SKM-1 treated with dmso at 0.1 percent for 144 hours (cell line): Measurements from ENCODE around the gene MEG3.

Source experiments
- DNase-seq: peaks from one replicate; lab custom pipeline; 2025; ENCODE audit not compliant: unreplicated experiment; lab: John Stamatoyannopoulos, UW

MEG3 gene

DNA sequence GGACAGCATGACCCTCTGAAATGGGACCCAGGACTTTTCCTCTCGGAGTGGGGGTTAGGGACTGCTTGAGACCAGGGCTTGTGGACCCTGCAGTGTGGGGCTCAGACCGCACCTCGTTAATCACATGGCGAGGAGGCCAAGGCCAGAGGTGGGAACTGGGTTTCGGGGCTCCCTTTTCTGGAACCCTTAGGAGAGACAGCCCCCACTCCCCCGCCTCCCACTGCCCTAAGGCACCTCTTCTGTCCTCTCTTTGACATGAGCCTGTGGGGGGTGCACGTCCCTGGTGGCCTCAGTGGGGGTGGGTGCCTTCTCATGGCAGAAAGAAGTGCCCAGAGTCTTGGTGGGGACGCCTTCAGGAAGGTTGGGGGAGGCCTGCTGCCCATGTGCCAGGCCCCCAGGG, 53.3 kb downstream of the MEG3 start:
- DNase-seq = no peak

DNA sequence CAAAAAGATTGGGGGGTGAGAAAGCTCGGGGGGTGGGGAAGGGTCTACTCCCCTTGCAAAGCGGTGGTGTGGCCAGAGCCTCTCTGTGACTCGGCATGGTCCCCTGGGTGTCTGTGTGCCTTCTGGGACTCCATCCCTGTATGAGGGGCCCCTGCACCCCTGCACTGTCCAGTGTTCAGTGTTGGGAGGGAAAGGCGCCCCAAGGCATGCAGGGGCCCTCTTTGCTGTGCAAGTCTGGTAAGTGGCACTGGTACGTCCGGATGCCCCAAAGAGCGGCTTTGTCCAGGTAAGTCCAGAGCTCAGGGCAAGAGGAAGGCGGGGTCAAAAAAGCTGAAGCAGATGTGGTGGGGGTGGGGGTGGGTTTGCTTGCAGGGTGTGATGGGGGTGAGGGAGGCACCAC, 53.9 kb downstream of the MEG3 start:
- DNase-seq = no peak

DNA sequence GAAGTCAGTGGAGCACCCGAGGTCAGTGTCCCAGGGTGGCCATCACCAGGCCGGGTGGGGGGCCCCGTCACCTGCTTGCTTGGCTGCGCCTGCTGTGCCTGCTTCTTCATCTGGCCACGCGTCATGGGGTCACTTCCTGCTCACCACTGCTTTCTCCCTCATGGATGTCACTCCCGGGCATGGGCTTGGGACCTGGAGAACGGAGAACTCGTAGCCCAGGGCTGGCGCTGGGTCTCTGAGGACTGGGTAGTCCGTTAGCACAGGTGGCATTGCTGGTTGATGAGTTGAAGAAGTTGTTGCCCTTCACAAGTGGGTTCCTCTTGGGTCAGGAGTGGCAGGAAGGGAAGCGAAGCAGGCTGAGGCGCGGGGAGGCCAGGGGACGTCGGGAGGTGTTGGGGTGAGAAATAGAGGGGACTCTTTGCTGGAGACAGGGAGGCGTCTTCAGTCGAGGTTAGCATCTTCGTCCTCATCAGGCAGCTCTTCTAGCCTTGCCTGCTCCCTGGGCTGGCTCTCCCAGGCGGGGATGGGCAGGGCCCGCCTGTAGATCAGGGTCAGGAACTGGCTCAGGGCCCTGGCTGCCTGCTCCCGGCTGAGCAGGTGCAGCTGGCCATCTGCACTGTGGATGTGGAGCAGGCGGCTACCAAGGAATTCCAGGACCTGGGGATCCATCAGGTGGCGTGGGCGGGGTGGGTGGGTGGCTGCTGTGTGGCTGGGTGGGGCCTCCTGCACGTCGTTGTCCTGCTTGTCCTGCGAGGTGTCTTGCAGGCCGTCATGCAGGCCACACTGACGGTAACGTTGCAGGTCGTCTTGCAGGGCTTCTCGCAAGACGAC, 54.6 kb downstream of the MEG3 start:
- no peak for DNase-seq

DNA sequence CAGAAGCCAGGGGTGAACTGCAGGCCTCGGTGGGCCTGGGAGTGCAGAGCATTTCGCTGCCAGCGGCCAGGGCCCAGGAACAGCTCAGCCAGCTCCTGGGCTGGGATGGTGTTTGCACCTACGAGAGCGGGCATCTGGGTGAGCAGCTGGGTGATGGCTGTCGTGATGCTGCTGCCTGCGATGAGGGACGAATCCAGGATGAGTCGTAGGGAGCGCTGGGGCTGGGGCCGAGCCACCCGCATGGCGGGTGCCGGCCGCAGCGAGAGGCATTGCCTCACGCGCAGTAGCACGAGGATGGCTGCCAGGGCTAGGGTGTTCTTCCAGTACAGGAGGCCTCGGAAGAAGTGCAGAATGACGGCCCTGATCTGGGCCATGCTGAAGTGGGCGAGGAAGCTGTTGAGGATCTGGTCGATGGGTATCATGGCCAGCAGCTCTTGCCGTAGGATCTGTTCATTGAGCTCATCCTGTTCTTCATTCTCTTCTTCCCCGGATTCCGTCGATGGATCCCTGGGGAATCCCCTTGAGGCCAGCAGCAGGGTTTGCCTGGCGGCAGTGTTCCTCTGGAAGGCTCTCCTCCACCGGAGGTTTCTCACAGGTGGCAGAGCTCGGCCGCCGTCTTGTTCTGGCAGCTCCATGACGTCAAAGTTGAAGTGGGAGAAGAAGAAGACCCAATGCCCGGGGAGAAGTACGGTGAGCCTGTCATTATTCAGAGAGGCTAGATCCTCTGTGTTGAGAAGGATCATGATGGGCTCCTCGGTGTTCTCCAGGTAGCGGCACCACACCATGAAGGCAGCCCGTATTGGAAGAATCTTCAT, 55.5 kb downstream of the MEG3 start:
- no peak for DNase-seq

DNA sequence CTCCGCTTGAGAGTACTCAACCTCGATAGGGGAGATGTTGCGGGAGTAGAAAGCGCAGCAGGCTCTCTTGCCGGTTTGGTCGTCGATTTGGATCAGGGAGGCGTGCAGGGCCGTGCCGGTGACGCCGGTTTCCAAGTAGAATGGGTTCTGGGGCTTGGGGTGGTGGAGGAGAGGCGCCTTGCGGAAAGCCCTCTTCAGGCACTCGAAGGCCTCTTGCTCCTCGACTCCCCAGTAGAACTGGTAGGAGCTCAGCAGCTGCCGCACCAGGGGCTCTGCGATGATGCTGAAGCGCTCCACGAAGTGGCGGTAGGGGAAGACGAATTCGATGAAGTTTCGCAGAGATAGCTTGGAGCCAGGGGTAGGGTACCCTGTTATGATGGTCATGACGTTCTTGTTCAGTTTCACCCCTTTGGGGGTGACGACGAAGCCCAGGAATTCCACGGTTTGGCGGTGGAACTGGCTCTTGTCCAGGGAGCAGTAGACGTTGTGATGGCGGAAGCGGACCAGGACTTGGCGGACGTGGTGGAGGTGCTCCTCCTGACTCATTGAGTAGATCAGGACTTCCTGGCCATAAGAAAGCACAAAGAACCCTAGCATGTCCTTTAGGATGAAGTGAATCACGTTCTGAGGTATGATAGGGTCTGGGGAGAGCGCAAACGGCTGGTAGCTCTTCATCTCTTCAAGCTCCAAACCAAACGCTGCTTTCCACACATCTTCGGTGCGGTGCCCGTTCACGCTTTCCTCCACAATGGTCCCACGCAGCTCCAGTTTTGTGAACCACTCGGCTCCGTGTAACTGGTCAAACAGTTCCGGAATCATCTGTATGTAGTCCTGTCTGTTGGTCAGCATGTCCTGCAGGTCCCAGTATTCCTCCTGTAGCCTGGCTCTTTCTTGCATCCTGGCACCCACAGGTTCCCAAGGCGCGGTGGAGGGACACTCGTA, 56.4 kb downstream of the MEG3 start:
- DNase-seq = no peak

DNA sequence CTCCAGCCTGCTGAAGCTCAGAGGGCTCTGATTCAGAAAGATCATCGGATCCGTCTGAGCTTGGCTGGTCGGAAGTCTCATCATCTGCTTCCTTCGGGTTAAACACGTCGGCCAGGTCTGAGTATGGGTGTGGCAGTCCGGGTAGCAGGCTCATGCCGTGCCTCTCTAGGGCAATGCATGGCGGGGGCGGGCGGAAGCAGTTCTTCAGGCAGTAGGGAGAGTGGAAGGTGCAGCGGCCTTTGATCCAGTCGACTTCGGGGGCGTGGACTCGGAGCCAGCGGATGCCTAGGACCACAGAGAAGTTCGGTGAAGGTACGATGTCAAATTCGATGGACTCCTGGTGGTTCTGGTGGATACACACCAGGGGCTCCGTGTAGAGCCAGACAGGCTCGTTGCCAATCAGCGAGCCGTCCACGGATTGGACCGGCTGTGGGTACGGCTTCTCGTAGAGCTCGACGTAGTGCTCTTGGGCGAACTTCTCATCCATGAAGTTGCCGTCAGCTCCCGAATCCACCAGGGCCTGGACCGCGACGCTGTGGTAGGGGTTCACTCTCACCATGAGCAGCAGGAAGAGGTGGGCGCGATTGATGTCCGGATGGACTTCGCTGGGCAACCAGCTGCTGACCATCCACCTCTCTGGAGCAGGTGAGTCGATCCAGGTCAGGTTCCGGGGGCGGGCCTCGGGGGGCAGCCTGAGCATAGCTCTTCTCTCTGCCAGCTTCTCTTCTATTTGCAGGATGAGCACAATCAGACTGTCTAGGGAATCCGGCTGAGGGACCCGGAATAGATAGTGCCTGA, 57.3 kb downstream of the MEG3 start:
- no peak for DNase-seq

DNA sequence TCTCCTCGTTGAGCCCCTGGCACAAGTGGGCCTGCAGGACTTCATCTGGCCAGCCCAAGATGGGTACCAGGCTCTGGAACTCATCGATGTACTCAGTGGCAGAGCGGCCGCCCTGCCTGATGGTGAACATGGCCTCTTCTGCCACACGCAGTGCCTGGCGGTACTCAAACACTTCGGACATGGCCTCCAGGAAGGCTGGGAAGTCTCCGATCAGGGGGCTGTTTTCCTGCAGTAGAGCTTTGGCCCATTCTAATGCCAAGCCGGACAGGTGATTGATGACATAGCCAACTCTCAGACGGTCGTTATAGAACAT, 57.8 kb downstream of the MEG3 start:
- DNase-seq = no peak

DNA sequence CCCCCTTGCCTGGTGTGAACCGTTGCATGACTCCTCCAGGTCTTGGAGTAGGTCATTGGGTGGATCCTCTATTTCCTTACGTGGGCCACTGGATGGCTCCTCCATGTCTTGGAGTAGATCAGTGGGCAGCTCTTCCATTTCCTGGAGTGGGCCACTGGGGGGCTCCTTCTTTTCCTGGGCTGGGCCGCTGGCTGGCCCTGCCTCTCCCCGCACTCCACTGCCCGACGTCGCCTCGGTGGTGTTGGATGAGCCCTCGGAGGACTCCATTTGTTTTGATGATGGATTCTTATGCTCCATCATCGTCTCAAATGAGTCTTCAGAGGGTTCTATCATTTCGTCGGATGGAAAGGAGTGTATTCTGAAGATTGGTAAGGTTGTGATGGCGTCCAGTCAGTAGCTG, 58.5 kb downstream of the MEG3 start:
- no peak for DNase-seq

DNA sequence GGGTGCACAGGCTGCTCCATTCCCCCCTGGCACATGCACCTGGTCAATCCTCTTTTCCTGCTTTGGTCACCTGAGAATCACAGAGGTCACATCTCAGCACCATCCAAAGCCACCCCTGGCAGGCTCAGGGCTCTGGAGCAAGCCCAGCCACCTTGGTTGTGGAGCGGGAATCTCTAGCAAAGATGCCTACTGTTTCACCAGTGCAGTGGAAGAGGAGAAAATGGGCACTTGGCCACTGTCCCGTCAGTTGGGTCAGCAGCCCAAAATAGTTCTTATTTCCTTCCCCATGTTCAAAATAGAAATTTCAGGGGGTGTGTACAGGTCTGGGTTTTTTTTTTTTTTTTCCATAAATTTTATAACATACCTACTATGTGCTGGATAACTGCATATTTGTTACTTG, 59.3 kb downstream of the MEG3 start:
- DNase-seq = no peak

DNA sequence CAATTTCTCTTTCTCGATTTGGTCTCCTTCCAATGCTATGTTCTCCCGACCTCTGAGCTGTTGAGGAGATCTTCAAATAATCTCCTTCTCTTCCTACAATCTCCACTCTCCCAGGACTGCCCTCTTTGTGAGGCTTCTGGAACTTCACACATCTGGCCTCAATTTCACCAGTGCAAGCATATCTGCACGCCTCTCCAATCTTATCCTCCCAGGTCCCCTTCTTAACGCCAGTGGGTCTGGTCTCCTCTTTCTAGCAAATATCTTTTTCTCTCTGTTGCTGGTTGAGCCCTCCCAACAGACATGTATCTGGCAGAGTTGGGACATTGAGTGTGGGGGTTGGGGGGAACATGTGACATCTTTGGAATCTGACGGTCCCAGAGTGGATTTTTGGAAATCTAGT, 59.7 kb downstream of the MEG3 start:
- no peak for DNase-seq

DNA sequence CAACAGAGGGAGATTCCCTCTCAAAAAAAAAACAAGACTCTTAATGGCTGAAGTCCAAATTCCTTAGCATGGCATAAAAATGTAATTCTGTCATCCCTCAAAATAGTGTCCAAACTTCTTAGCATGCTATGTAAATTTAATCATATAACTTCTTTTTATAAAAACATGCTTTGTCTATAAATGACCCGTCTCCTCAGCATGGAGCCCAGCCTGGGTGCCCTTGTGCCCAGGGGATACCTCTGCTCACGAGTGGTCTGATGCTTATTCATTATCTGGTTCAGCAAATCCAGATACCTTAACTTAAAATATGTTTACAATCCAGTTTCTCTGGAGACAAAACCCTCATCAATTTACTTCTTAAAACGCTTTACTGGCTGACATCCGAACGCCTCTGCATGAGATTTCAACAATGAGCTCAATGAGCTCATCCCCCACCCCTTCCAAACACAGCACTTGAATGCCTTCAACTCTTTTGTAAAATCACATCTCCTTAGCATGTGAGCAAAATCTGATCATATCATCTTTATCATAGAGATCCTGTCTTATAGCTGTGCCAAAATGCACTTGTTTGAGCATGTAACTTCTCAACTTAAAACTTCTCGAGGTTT, 61.9 kb downstream of the MEG3 start:
- no peak for DNase-seq

DNA sequence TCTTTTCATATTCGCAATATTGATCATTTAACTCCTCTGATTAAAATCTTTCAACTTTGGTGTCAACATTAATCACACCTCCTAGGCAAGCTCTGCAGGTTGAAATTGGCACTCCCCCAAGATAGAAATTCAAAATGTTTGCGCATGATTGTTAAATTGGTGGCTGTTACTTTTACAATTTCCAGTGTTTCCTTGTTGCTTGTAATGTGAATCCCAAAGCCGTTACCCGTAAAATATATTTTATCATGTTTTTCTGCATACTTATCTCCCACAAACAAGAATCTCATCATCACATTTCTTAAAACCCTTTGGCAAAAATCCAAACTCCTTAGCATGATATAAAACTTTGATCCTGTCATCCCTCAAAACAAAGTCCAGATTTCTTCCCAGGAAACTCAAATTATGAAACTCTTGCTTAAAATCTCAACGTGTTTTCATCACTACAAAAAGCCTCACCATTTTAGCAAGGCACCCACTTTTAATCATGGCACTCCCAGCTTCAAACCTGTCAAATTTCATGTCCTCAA, 62.9 kb downstream of the MEG3 start:
- no peak for DNase-seq

DNA sequence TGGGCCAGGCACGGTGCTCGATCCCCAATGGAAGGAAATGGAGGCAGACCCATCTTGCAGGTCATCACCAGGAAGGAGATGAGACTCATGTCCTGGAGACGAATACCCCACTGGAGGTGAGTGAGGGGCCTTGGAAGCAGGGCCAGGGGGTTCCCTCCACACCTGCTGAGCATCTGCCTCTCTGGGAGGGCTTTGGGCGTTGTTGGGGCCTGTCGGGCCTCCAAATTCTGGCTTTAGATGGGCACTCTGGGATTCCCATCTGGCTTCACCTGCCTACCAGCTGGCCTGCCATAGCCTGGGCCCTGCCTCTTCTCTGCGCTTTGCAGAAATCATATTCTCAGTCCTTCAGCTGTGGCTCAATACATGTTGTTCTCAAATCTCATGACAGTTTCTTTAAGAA, 63.7 kb downstream of the MEG3 start:
- DNase-seq = no peak

DNA sequence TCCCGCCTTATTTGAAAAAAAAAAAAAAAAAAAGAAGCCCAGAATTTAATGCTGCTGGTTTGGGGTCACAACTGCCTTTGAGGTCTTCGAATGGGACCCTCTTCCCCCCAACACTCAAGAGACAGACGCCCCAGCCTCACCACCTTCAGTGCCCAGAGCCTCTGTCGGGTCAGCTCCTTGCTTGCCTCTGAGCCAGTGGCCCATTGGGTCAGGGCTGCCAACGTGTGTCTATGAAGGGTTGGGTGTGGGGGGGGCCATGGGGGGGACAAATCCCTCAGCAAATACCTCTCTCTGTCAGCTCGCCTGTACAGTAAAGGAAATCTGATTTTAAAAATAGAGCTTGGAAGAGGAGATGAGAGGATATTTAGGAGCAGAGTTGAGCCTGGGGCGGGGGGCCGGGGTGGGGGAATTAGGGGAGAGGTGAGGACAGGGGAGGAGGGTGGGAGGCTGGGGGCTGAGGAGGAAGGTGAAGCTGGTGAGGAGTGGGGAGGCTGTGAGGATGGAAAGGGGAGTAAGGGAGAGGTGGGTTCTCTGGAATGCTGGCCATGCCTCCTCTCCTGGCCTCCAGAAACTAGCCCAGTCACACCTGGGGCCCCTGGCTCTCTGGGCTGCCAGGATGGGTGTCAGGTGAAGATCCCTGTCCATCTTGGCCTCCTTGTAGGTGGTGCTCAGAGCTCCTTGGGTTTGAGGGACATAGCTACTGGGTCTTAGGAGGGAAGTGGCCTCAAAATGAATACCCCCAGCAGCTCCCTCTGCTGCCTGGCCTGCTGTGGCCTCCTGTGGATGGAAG, 64.3 kb downstream of the MEG3 start:
- DNase-seq = no peak

DNA sequence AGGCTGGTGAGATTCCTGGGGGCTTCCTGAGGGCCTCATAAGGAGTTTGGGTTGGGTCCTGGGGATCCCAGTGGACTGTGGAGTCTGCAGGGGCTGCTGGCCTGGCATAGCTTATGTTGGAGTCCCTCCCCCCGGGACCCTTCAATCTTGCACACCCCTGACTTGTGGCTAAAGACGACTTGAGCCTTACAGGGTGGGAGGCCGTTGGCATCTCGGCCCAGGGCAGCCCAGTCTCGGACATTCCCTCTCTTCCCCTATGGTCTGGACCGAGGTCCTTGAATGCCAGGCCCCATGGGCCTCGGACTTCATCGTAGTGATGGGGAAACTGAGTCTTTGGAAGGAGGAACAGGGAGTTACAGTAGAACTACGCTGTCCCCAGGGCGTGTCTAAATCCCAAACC, 65.1 kb downstream of the MEG3 start:
- no peak for DNase-seq

DNA sequence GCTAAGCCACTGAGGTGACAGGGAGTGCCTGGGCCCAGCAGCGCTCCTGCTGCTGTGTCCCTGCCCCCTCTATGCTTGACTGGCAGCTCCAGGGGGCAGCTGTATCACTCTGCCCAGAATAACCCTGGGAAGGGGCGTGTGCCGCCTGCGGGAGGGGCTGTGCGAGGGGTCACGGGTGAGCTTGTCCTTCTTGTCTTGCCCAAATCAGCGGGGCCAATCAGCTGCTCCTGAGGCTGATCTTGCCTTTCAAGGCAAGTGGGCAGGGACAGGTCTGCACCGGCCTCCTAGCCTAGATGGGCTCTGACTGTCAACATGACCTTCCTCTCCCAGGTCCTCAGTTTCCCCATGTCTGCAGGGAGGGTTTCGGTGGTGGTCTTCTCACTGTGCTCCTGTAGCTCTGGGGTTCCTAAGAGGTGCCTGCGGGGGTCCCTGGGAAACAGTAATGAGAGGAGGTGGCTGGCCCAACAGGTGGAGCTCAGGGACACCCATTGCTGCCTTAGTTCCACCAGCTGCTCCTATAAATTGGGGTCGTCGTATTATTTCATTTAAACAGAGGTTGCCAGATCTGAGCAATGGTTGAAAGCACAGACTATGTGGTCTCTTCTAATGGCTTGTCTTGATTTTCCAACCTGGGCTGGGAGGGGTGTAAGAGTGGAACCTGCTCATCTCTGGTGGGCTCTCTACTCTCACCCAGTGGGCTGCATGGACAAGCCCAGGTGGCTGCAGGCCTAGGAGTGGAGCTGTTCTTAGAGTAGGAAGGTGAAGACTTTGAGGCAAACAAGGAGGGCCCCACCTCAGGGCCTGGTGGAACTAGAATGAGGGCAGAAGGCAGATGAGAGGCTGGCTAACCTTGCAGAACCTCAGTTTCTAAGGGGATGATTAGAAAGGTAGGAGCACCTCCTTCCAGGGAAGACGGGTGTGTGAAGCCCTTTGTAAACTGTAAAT, 65.9 kb downstream of the MEG3 start:
- DNase-seq = no peak

DNA sequence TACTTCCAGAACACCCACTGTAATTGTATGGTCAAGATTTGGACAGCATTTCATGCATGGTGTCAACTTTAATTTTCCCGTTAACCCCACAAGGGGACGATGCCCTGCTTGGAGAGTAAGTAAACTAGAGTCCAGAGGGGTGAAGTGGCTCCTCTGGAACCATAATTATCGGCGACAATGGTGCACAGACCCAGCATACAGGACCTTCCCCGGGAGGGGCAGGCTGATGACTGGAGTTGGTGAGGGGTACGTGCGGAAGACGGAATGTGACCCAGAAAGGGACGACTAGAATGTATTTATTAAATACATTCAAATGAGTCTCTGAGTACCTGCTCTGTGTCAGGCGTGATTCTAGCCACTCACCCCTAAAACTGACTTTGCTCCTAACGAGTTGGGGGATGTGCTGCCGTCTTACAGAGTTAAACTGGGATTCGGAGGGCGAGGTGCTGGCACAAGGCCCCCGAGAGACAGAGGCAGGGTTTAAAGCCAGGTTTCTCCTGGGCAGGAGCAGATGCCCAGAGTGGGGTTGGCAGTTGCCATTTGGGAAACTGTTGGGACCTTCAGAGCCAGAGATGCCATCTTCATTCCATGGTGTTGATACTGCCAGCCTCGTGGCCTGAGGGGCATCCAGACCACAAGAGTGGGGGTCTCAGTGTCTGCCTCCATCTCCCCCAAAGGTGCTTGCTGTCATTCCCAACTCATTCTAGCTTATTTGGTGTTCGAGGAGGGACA, 66.7 kb downstream of the MEG3 start:
- DNase-seq = no peak

DNA sequence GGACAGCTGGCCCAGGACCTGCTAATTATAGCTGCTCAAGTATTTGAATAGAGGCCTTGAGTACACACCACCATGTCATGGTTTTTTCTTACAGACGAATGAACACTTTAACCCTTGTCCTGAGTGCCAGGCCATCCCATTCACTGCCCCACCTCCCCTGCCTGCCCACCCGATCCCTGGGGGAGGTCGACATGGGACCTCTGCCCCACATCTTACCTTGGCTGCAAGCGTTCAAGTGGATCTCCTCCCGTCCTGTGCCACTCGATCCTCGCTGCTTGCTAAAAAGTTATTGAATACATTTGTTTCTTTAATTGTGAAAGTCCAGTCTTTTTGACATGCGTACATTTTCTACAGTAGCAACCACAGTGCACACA, 67.3 kb downstream of the MEG3 start:
- no peak for DNase-seq
